GM18526 (cell line): ENCODE measurements around the gene SAMHD1.

Experiments
- POLR2A ChIP-seq: IDR thresholded peaks from 3 replicates; pipeline ENCODE4 v1.6.1; 2011; ENCODE audit not compliant: insufficient read length; ENCODE audit errors: extremely low read depth

SAMHD1 gene

GRCh38 chr20:36956016-36956415 is 4.5 kb upstream of the SAMHD1 start:
- no peak for TF ChIP-seq POLR2A

DNA sequence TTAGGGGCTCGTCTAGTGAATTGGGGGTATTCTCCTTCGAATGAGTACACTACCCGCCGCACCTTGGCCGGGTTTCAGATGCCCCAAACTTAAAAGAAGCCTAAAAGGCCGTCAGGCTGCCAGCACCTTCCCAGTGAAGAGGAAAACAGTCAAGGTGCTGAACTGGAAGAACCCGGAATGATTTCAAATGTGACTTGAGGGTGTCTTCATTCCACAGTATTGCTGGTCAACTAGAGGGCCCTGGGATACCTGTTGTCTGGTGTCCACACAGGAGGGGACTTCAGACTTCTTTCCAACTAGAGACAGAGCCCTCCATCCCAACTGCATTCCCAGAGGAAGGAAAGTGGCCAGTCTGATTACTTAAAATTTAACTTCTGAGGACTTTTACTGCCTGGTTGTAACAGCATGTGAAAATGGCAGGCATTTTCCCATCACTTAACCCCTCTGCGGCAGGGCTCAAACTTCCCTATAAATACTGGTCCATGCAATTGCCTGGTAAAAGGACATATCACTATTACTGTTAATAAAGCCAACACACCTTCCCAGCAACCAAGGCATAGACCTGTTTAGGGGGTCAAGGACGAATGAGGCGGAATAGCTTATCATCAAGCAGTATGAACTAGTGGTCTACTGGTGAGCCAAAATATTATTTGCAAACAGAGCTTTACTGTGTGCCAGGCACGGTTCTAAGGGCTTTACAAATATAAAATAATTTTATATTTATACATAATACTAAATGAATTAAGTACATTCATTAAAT is 651 bp upstream of the SAMHD1 start:
- TF ChIP-seq POLR2A: no peak

DNA sequence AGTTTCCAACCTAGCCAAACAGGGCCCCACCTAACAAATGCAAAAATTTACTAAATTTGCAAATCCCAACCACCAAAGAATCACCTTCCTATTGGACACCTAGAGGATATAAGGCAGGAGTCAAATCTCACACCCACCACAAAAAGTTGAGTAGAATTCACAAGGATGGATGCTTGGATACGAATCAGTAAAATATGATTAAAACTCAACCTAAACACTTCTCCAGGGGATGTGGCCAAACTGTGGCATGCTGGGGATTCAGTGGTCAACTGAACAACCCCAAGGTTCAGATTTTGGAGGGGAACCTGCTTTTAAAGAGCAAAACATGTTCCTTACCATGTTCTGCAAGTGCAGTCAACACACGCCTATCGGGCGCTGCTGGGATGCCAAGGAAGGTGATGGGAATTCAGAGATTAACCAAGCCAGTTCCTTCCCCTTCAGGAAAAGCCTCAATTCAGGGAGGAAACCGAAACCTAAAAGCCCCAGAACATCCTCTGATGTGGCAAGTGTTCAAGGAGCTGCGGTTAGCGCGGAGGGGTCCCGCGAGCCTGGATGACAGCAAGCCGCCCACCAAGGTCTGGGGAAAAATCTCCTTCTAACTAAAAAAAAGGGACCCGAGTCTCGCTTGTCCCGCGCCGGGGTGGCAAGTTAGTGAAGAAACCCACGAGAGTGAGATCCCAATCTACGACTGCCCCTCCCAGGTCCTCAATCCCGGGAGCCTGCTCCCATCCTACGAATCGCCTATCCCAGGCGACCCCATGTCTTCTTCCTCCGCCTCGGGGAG is 902 bp downstream of the SAMHD1 start:
- TF ChIP-seq POLR2A: peak; percentile 30

DNA sequence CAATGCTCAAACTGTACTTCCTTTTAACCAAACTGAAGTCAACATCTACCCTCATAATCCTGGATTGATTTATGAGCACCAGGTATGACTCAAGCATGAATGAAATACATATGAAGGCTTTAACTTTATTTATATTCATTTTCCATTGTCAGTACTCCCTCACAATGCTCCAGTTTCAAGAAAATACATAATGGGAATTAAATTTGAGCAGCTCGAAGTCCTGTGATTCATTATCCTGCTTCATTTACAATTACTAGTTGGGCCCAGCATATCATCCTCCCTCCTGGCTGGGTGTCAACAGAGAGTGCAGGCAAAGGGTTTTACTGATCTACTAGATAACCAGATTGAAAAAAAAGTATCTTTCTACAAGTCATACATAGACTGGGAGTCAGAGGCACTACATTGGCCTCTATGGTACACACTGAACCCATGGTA is 10.1 kb downstream of the SAMHD1 start:
- TF ChIP-seq POLR2A: no peak

- TF ChIP-seq POLR2A: no peak
Measured at GRCh38 chr20:36937402-36937770, 14.1 kb downstream of the SAMHD1 start.

DNA sequence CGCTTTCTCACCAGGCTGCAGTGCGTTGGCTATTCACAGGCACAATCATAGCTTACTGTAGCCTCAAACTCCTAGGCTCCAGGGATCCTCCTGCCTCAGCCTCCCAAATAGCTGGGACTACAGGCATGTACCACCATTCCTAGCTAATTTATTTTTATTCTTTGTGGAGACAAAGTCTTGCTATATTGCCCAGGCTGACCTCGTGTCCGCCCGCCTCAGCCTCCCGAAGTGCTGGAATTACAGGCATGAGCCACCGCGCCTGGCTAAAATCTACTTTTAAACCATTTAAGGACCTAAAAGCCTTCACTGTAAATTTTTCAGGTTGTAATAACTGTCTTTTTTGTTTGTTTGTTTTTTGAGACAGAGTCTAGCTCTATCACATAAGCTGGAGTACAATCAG is 15.2 kb downstream of the SAMHD1 start:
- TF ChIP-seq POLR2A: no peak

DNA sequence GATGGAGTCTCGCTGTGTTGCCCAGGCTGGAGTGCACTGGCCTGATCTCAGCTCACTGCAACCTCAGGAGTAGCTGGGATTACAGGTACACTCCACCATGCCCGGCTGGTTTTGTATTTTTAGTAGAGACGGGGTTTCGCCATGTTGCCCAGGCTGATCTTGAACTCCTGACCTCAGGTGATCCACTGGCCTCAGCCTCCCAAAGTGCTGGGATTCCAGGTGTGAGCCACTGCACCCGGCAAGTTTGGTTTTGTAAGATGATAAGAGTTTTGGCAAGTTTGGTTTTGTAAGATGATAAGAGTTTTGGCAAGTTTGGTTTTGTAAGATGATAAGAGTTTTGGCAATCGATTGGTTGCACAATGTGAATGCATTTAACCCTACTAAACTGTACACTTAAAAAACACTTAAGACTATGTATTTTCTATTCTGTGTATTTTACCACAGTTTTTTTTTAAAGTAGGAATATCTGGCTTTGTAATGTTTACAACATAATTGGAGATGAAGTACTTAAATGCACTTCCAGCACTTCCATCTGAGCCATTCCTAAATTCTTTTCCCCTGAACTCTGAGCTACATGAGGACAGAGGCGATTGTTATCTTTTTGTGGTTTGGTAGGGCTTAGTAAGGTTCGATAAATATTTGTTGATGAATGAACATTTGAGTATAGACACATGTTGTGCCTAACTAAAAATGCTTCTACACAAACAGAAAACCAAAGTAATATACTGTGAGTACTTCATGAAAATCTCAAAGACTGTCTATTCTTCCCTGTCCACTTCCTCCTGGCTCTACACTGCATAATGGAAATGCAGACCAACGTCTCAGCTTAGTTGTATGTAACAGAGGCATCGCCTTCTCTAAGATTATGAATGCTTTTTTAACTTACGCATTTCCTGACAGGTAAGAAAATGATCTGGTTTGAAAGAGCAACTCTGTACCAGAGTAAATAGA is 18.8 kb downstream of the SAMHD1 start:
- TF ChIP-seq POLR2A: no peak

DNA sequence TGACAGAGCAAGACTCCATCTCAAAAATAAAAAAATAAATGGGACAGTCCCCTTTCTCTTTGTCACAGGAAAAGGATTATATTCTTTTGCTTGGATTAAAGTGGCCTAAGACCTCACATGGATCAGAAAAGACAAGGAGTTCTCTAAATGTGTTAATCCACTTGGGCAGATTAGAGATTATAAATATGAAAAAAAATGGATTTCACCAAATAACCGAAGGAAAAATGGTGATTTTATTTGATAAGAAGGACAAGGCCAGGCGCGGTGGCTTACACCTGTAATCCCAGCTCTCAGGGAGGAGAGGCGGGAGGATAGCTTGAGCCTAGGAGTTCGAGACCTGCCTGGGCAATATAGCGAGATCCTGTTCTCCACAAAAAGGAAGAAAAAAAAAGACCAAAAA is 21.8 kb downstream of the SAMHD1 start:
- TF ChIP-seq POLR2A: no peak

DNA sequence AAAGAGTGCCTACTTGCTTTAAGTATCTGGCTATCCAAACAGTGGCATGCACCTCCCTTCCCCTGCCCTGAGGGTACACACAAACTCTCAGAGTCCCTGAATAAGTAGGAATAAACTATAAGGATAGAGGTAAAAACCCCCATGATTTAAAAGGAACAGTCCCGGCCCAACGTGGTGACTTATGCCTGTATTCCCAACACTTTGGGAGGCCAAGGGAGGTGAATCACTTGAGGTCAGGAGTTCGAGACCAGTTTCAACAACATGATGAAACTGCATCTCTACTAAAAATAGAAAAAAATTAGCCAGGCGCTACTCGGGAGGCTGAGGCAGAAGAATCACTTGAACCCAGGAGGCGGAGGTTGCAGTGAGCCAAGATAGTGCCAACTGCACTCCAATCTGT is 22.2 kb downstream of the SAMHD1 start:
- TF ChIP-seq POLR2A: no peak

- no peak for TF ChIP-seq POLR2A
Measured at GRCh38 chr20:36927704-36928103, 23.8 kb downstream of the SAMHD1 start.

DNA sequence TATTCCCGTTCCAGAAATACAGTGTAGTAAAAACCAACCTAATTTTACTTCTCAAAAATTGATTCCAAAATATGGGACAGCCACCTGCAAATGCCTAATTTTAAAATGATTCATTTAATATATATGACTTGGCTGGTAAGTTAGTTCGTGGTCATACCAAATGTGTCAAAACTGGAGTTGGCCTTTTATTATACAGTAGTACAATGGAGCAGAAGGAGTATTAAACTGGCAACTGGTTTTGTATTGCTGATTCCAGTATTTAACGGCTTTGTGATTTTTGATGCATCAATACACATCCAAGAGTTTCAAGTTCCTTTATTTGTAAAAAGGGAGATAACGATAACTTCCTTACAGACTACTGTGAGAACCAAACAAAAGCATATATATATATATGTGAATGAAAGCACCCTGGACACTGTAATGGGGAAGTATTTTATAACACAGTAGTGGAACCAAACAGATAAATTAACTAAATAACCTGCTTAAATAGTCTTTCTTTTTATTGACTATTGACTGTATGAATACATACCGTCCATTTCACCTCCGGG is 24.8 kb downstream of the SAMHD1 start:
- no peak for TF ChIP-seq POLR2A

- no peak for TF ChIP-seq POLR2A
Measured at GRCh38 chr20:36925234-36925633, 26.3 kb downstream of the SAMHD1 start.

DNA sequence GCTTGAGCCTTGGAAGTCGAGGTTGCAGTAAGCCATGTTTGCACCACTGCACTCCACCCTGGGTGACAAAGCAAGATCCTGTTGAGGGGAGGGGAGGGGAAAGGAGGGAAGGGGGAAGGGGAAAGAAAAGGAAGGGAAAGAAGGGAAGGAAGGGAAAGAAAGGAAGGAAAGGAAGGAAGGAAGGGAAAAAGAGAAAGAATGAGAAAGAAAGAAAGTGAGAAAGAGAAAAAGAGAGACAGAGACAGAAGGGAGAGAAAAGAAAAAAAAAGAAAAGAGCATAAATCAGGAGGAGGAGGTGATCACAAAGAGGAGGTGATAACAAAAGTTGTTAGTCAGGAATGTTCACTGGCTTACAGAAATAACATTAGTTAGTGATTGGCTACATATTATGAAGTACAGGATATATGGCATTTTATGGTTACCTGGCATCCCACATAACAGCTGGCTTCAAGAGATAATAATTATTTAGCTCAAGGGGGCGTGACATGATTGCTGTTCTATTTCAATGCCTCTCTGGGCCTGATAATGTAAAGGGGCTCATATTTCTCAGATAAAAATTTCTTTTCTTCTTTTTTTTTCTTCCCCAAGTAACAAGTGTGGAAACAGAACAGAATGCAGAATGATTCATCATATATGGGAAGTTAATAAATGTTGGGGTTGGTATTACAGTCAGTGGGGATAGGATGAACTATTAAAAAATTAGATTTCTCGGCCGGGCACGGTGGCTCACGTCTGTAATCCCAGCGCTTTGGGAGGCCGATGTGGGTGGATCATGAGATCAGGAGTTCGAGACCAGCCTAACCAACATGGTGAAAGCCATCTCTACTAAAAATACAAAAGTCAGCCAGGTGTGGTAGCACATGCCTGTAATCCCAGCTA is 27.1 kb downstream of the SAMHD1 start:
- TF ChIP-seq POLR2A: no peak

GRCh38 chr20:36920334-36920730 is 31.2 kb downstream of the SAMHD1 start:
- no peak for TF ChIP-seq POLR2A
